Measurements from ENCODE around the gene AGRN.

Gene AGRN

DNA sequence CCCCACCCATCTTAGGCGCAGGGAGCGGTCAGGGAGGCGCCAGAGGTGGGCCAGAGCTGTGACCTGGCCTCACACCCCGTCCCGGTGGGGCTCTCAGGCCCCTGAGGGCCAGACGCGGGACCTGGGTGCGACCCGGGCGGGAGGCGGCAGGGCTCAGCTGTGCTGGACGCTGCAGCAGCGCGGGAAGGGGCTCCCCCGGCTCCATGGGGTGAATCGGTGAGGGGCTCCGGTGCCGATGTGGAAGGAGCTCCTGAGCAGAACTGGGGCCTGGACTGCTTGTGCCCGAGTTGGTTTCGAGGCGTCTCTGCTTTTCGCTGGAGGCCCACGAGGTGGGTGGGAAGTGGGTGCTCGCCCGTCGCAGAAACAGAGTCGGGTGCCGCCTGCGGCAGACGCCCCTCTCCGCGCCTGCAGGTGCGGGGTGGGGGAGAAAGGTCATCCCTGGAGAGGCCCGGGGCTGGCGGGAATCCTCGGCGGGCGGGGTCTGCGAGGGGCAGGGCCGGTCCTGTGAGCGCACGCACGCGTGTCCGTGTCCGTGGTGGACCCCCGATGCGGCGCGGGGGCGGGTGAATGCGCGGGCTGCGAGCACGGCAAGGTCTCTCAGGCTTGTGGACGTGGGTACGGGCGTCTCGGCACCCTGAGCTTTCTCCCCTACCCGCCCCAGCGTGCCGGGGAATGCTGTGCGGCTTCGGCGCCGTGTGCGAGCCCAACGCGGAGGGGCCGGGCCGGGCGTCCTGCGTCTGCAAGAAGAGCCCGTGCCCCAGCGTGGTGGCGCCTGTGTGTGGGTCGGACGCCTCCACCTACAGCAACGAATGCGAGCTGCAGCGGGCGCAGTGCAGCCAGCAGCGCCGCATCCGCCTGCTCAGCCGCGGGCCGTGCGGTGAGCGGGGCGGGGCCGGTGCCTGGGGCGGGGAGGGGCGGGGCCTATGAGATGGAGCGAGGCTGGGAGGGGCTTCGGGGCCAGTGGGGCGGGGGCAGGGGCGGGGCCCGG is 20.4 kb downstream of the AGRN start:
- TF ChIP-seq, protein P1, sequence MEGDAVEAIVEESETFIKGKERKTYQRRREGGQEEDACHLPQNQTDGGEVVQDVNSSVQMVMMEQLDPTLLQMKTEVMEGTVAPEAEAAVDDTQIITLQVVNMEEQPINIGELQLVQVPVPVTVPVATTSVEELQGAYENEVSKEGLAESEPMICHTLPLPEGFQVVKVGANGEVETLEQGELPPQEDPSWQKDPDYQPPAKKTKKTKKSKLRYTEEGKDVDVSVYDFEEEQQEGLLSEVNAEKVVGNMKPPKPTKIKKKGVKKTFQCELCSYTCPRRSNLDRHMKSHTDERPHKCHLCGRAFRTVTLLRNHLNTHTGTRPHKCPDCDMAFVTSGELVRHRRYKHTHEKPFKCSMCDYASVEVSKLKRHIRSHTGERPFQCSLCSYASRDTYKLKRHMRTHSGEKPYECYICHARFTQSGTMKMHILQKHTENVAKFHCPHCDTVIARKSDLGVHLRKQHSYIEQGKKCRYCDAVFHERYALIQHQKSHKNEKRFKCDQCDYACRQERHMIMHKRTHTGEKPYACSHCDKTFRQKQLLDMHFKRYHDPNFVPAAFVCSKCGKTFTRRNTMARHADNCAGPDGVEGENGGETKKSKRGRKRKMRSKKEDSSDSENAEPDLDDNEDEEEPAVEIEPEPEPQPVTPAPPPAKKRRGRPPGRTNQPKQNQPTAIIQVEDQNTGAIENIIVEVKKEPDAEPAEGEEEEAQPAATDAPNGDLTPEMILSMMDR (IDR thresholded peaks at IDR 0.05; ENCODE audit: borderline replicate concordance, control extremely low read depth, extremely low read depth, insufficient read depth, missing control alignments): peak; percentile 0
- DNase-seq (ENCODE audit: low spot score): peak; percentile 97
- in situ Hi-C loops (cut with MboI; ENCODE audit: low sequenced_read_pairs, unreplicated experiment): no loop called here

DNA sequence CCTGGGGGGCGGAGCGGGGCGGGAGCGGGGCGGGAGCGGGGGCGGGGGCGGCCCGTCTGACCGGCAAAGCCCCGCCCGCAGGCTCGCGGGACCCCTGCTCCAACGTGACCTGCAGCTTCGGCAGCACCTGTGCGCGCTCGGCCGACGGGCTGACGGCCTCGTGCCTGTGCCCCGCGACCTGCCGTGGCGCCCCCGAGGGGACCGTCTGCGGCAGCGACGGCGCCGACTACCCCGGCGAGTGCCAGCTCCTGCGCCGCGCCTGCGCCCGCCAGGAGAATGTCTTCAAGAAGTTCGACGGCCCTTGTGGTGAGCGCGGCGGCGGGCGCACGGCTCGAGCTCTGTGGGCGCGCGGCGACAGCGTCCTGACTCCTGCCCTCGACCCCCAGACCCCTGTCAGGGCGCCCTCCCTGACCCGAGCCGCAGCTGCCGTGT is 21.2 kb downstream of the AGRN start:
- no peak for DNase-seq (ENCODE audit: low spot score)
- in situ Hi-C loops (cut with MboI; ENCODE audit: low sequenced_read_pairs, unreplicated experiment): no loop called here
- TF ChIP-seq, protein P1 (IDR thresholded peaks at IDR 0.05; ENCODE audit: borderline replicate concordance, control extremely low read depth, extremely low read depth, insufficient read depth, missing control alignments): no peak

DNA sequence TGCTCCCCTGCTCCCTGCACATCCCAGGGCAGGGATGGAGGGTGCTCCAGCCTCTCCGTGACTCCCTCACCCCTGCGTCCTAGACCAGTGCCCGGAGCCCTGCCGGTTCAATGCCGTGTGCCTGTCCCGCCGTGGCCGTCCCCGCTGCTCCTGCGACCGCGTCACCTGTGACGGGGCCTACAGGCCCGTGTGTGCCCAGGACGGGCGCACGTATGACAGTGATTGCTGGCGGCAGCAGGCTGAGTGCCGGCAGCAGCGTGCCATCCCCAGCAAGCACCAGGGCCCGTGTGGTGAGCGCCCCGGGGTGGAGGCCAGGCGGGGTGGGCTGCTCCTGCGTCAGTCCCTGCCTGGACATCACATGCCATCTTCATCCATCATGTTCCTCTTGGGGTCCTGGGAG is 22.0 kb downstream of the AGRN start:
- in situ Hi-C loops (cut with MboI; ENCODE audit: low sequenced_read_pairs, unreplicated experiment): no loop called here
- TF ChIP-seq, protein P1 (IDR thresholded peaks at IDR 0.05; ENCODE audit: borderline replicate concordance, control extremely low read depth, extremely low read depth, insufficient read depth, missing control alignments): no peak
- DNase-seq (ENCODE audit: low spot score): no peak

DNA sequence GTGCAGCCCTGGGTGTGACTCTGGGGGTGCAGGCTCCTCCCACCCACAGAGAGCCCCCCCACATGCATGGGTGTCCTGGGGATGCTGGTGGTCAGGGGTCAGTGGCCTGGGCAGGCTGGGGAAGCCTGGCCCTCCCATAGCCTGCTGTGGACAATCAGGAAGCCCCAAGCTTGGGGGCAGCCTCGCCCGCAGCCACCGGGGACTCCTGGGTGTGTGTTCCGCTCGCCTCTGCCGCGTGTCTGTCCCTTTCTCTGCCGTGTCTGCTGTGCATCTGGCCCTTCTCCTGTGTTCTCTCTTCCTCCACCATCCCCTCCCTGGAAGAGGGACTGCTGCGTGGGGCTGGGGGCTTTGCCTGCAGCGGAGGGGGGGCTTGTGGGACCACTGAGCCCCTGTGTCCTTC is 22.9 kb downstream of the AGRN start:
- TF ChIP-seq, protein P1 (IDR thresholded peaks at IDR 0.05; ENCODE audit: borderline replicate concordance, control extremely low read depth, extremely low read depth, insufficient read depth, missing control alignments): no peak
- DNase-seq (ENCODE audit: low spot score): no peak
- in situ Hi-C loops (cut with MboI; ENCODE audit: low sequenced_read_pairs, unreplicated experiment): no loop called here

DNA sequence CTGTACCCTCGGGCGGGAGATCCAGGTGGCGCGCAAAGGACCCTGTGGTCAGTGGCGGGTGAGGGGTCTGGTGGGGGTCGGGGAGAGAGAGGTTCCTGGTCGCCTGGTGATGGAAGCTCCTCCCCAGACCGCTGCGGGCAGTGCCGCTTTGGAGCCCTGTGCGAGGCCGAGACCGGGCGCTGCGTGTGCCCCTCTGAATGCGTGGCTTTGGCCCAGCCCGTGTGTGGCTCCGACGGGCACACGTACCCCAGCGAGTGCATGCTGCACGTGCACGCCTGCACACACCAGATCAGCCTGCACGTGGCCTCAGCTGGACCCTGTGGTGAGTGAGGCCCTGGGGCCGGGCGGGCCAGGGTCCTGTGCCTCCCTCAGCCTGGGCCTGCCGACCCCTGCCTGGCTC is 23.5 kb downstream of the AGRN start:
- in situ Hi-C loops (cut with MboI; ENCODE audit: low sequenced_read_pairs, unreplicated experiment): no loop called here

DNA sequence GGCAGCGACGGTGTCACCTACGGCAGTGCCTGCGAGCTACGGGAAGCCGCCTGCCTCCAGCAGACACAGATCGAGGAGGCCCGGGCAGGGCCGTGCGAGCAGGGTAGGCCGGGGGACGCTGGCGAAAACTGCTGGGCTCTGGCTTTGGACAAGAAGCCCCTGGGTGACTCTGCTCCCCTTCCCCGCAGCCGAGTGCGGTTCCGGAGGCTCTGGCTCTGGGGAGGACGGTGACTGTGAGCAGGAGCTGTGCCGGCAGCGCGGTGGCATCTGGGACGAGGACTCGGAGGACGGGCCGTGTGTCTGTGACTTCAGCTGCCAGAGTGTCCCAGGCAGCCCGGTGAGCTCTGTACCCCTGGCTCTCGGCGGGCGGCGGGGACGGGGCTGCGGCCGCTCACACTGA is 24.0 kb downstream of the AGRN start:
- DNase-seq (ENCODE audit: low spot score): no peak
- TF ChIP-seq, protein P1 (IDR thresholded peaks at IDR 0.05; ENCODE audit: borderline replicate concordance, control extremely low read depth, extremely low read depth, insufficient read depth, missing control alignments): no peak
- in situ Hi-C loops (cut with MboI; ENCODE audit: low sequenced_read_pairs, unreplicated experiment): no loop called here

More for the DNA sequence above, 23.5 kb downstream of the AGRN start:
- TF ChIP-seq, protein P1 (IDR thresholded peaks at IDR 0.05; ENCODE audit: borderline replicate concordance, control extremely low read depth, extremely low read depth, insufficient read depth, missing control alignments): no peak
- no peak for DNase-seq (ENCODE audit: low spot score)

Measured in GM13976 (cell line).